PC-3 (cell line): ENCODE measurements around the gene ADAMTS3.

ENCODE experiments used
- CTCF ChIP-seq: fragments of 300-600 bp; sonication (generic); conservative IDR thresholded peaks from 2 replicates; pipeline ENCODE4 v1.5.1; 2017; ENCODE audit warnings: antibody characterized with exemption, low read depth, mild to moderate bottlenecking, low read length
- EZH2 ChIP-seq: fragments of 300-600 bp; sonication (generic); IDR thresholded peaks from one replicate; pipeline ENCODE4 v1.6.1; 2017; ENCODE audit warnings: antibody characterized with exemption, mild to moderate bottlenecking, low read length; ENCODE audit not compliant: unreplicated experiment

- TF ChIP-seq EZH2: no peak
- no peak for TF ChIP-seq CTCF
Observed at GRCh38 chr4:72449705-72450104, 119.3 kb downstream of the ADAMTS3 start.
